GM19324 (cell line): Measurements from ENCODE around the gene WDR27.
"Not testable (repeated sequence)": the region's sequence is repeated elsewhere in the genome, so short reads cannot be mapped to it uniquely, and the experiment has no call there.

ENCODE experiments used
- ATAC-seq: cut with Tn5 transposase; IDR thresholded peaks from one replicate; pipeline ENCODE4 v1.9.1; 2021; ENCODE audit warnings: mild to moderate bottlenecking, moderate library complexity; ENCODE audit not compliant: unreplicated experiment, low FRiP score

Gene WDR27

GRCh38 chr6:169536446-169537170, 165.2 kb downstream of the WDR27 start:
- ATAC-seq: no peak

GRCh38 chr6:169534039-169534421, 167.8 kb downstream of the WDR27 start:
- ATAC-seq: no peak

GRCh38 chr6:169533301-169534038, 168.4 kb downstream of the WDR27 start:
- no peak for ATAC-seq

- no peak for ATAC-seq
These were observed 171.1 kb downstream of the WDR27 start for GRCh38 chr6:169530752-169531123.

GRCh38 chr6:169529931-169530751, 171.7 kb downstream of the WDR27 start:
- ATAC-seq: no peak

- ATAC-seq: no peak
These were observed 173.1 kb downstream of the WDR27 start for GRCh38 chr6:169528755-169529154.

- no peak for ATAC-seq
These were observed 174.5 kb downstream of the WDR27 start for GRCh38 chr6:169527306-169527705.

GRCh38 chr6:169521825-169522224, 180.0 kb downstream of the WDR27 start:
- no peak for ATAC-seq

- no peak for ATAC-seq
These were observed 181.7 kb downstream of the WDR27 start for GRCh38 chr6:169520104-169520503.

GRCh38 chr6:169518451-169518850, 183.4 kb downstream of the WDR27 start:
- no peak for ATAC-seq

- no peak for ATAC-seq
These were observed 188.2 kb downstream of the WDR27 start for GRCh38 chr6:169513478-169514193.

- not testable (repeated sequence) for ATAC-seq
These were observed 190.0 kb downstream of the WDR27 start for GRCh38 chr6:169511785-169512184.

- ATAC-seq: no peak
These were observed 191.0 kb downstream of the WDR27 start for GRCh38 chr6:169510871-169511270.

- ATAC-seq: no peak
These were observed 193.4 kb downstream of the WDR27 start for GRCh38 chr6:169508452-169508851.

- no peak for ATAC-seq
These were observed 198.2 kb downstream of the WDR27 start for GRCh38 chr6:169503422-169504152.

- ATAC-seq: no peak
These were observed 199.4 kb downstream of the WDR27 start for GRCh38 chr6:169502445-169502844.

GRCh38 chr6:169501777-169502313, 200.0 kb downstream of the WDR27 start:
- no peak for ATAC-seq

- ATAC-seq: no peak
These were observed 200.7 kb downstream of the WDR27 start for GRCh38 chr6:169501128-169501527.

GRCh38 chr6:169500688-169501087, 201.1 kb downstream of the WDR27 start:
- no peak for ATAC-seq

- ATAC-seq: no peak
These were observed 202.0 kb downstream of the WDR27 start for GRCh38 chr6:169499848-169500247.
